ENCODE measurements around the gene PIP5KL1. TPM values are rescaled to one million over a fixed set of nuclear protein-coding genes. Genes with fewer than 3 reads are reported as not detected.

Gene PIP5KL1
- total and polyA plus RNA-seq, 2 donors, result 0.33 to 1.2 TPM

DNA sequence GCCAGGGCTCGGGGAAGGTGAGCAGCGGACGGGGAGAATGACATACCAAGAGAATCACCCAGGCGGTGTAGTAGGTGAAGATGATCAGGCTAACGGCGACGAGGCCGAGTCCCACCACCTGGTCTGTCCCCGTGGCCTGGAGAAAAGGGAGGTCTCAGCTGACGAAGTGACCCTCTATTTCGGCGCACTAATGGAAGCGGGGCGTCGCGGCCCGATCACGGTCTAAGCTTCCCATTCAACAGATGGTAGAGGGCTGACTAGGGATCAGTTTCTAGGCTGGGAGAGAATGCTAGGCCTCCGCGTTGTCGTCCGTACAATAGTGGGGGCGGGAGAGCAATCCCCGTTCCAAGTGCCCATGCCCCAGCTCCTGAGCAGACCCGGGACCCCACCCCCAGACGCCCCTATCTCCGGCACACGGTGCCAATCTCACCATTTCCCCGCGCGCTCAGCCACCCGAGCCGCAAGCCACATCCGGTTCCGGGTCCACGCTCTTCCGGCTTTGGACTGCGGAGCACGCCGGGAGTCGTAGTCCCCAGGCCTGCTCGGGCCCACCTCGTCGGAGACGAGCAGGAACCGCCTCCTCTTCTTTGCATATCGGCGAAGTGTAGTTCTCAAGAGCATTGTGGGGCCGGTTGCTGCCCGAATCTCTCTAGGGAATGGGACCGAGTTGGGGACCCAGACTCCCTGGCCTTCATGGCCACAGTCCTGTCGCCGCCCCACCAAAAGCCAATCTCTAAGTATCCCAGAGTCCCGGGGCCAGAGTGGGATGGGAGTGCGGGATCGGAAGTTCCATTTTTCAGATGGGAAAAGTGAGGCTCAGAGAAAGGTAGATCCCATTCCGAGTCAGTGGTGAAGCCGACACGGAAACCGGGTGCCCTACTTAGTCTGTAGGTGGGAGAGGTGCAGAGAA, 7.1 kb upstream of the PIP5KL1 start, which contains the start of gene DPM2:
DPM2 (minus strand) TSS at position 467 of the 910 bp plus-strand sequence; CDS start at position 433, 34 bp downstream.
- Histone ChIP-seq H3K4me1 (ENCODE audit: control insufficient read depth in 2 of 2, insufficient read depth in 2 of 2, low read length in 2 of 2) (peaks cover 20 to 42% of the 10 kb centered on the region in 2 donors), H3K27me3 (ENCODE audit: control insufficient read depth in 2 of 2, insufficient read depth in 1 of 2, low read length in 1 of 2) (no peaks in the 10 kb centered on the region), H3K36me3 (ENCODE audit: control insufficient read depth in 2 of 2, insufficient read depth in 2 of 2, low read length in 1 of 2) (peaks cover 26 to 48% of the 10 kb centered on the region in 2 donors), H3K9me3 (ENCODE audit: control insufficient read depth in 2 of 2, insufficient read depth in 1 of 2, low read length in 1 of 2) (no peaks in the 10 kb centered on the region), H3K27ac (ENCODE audit: low read depth in 1 of 2, low read length in 1 of 2) (peak within 1 kb of the TSS; percentile 59 to 81), H3K4me3 (ENCODE audit: low read length in 2 of 2) (peak within 1 kb of the TSS; percentile 64 to 80)
- peak; percentile 74 to 95 (median 87) for DNase-seq (ENCODE audit: low read depth in 6 of 9, low spot score in 9 of 9)
- WGBS, result 9% methylated on average over 60 of the region's 60 CpGs

DNA sequence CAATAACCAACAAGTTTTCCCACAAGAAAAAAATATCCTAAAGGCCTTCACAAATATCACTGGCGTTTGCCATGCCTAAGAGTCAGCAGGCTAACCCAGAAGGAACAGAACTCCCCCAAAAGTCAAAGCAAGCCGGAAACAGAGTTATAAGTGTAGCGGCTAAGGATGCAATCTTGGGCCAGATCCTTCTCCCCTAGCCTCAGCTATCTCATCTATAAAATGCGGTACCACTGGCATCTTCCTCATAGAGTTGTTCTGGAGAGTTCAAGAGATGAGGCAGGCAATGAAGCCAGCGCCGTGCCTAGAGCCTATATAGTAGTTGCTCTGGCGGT, 6.4 kb upstream of the PIP5KL1 start:
- Histone ChIP-seq H3K4me1 (ENCODE audit: control insufficient read depth in 2 of 2, insufficient read depth in 2 of 2, low read length in 2 of 2) (peaks cover 20 to 39% of the 10 kb centered on the region in 2 donors), H3K36me3 (ENCODE audit: control insufficient read depth in 2 of 2, insufficient read depth in 2 of 2, low read length in 1 of 2) (peaks cover 20 to 42% of the 10 kb centered on the region in 2 donors), H3K9me3 (ENCODE audit: control insufficient read depth in 2 of 2, insufficient read depth in 1 of 2, low read length in 1 of 2) (no peaks in the 10 kb centered on the region), H3K4me3 (ENCODE audit: low read length in 2 of 2) (peak overlapping the region; percentile 64 to 80), H3K27ac (ENCODE audit: low read depth in 1 of 2, low read length in 1 of 2) (no peak overlapping the region), H3K27me3 (ENCODE audit: control insufficient read depth in 2 of 2, insufficient read depth in 1 of 2, low read length in 1 of 2) (no peaks in the 10 kb centered on the region)
- WGBS, result 16% methylated on average over 7 of the region's 7 CpGs
- DNase-seq (ENCODE audit: low read depth in 6 of 9, low spot score in 9 of 9), result no peak

- no peak overlapping the region for H3K27ac ChIP-seq (ENCODE audit: low read depth in 1 of 2, low read length in 1 of 2)
- peaks cover 14 to 35% of the 10 kb centered on the region in 2 donors for H3K36me3 ChIP-seq (ENCODE audit: control insufficient read depth in 2 of 2, insufficient read depth in 2 of 2, low read length in 1 of 2)
- peaks cover 20 to 43% of the 10 kb centered on the region in 2 donors for H3K4me1 ChIP-seq (ENCODE audit: control insufficient read depth in 2 of 2, insufficient read depth in 2 of 2, low read length in 2 of 2)
- 92% methylated on average over 14 of the region's 14 CpGs for WGBS
- no peaks in the 10 kb centered on the region for H3K9me3 ChIP-seq (ENCODE audit: control insufficient read depth in 2 of 2, insufficient read depth in 1 of 2, low read length in 1 of 2)
- H3K4me3 ChIP-seq (ENCODE audit: low read length in 2 of 2), result peak overlapping the region in 1 of 2 donors; percentile 64
- no peak for DNase-seq (ENCODE audit: low read depth in 6 of 9, low spot score in 9 of 9)
- peaks cover 0 to 5% of the 10 kb centered on the region in 2 donors for H3K27me3 ChIP-seq (ENCODE audit: control insufficient read depth in 2 of 2, insufficient read depth in 1 of 2, low read length in 1 of 2)
Observed at GRCh38 chr9:127936347-127936852, 5.8 kb upstream of the PIP5KL1 start.

GRCh38 chr9:127935765-127936221, 5.2 kb upstream of the PIP5KL1 start:
- peaks cover 25 to 49% of the 10 kb centered on the region in 2 donors for H3K4me1 ChIP-seq (ENCODE audit: control insufficient read depth in 2 of 2, insufficient read depth in 2 of 2, low read length in 2 of 2)
- no peak overlapping the region for H3K4me3 ChIP-seq (ENCODE audit: low read length in 2 of 2)
- H3K27ac ChIP-seq (ENCODE audit: low read depth in 1 of 2, low read length in 1 of 2), result no peak overlapping the region
- peaks cover 4 to 11% of the 10 kb centered on the region in 2 donors for H3K27me3 ChIP-seq (ENCODE audit: control insufficient read depth in 2 of 2, insufficient read depth in 1 of 2, low read length in 1 of 2)
- no peak for DNase-seq (ENCODE audit: low read depth in 6 of 9, low spot score in 9 of 9)
- peaks cover 8 to 29% of the 10 kb centered on the region in 2 donors for H3K36me3 ChIP-seq (ENCODE audit: control insufficient read depth in 2 of 2, insufficient read depth in 2 of 2, low read length in 1 of 2)
- WGBS, result 96% methylated on average over 4 of the region's 4 CpGs
- no peaks in the 10 kb centered on the region for H3K9me3 ChIP-seq (ENCODE audit: control insufficient read depth in 2 of 2, insufficient read depth in 1 of 2, low read length in 1 of 2)

DNA sequence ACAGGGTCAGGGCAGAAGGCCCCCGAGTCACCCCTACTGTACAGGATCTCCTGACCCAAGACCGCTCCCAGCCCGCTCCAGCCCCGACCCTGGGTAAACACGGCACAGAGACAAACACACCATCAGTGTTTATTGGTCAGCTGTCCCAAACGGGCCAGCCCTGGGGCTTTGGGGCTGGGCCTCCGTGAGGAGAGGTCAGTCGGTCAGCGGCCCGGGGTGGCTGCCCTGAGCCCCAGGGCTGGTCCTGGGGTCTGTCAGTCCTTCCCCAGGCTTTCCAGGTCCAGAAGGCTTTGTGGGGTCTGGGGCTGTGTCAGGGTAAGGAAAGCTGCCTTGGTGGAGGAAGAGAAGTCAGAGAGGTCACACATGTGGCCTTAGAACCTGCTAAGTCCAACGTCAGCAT, 4.4 kb upstream of the PIP5KL1 start:
- peaks cover 32 to 57% of the 10 kb centered on the region in 2 donors for H3K4me1 ChIP-seq (ENCODE audit: control insufficient read depth in 2 of 2, insufficient read depth in 2 of 2, low read length in 2 of 2)
- WGBS, result 90% methylated on average over 11 of the region's 11 CpGs
- DNase-seq (ENCODE audit: low read depth in 6 of 9, low spot score in 9 of 9), result no peak

GRCh38 chr9:127934248-127934647, 3.7 kb upstream of the PIP5KL1 start:
- Histone ChIP-seq H3K9me3 (ENCODE audit: control insufficient read depth in 2 of 2, insufficient read depth in 1 of 2, low read length in 1 of 2) (peaks cover 0 to 1% of the 10 kb centered on the region in 2 donors), H3K4me3 (ENCODE audit: low read length in 2 of 2) (no peak overlapping the region), H3K36me3 (ENCODE audit: control insufficient read depth in 2 of 2, insufficient read depth in 2 of 2, low read length in 1 of 2) (peaks cover 6 to 16% of the 10 kb centered on the region in 2 donors), H3K27me3 (ENCODE audit: control insufficient read depth in 2 of 2, insufficient read depth in 1 of 2, low read length in 1 of 2) (peaks cover 8 to 26% of the 10 kb centered on the region in 2 donors), H3K27ac (ENCODE audit: low read depth in 1 of 2, low read length in 1 of 2) (no peak overlapping the region), H3K4me1 (ENCODE audit: control insufficient read depth in 2 of 2, insufficient read depth in 2 of 2, low read length in 2 of 2) (peaks cover 32 to 57% of the 10 kb centered on the region in 2 donors)
- no peak for DNase-seq (ENCODE audit: low read depth in 6 of 9, low spot score in 9 of 9)
- WGBS, result 99% methylated on average over 4 of the region's 4 CpGs

More for the DNA sequence above, 4.4 kb upstream of the PIP5KL1 start:
- no peak overlapping the region for H3K27ac ChIP-seq (ENCODE audit: low read depth in 1 of 2, low read length in 1 of 2)
- H3K36me3 ChIP-seq (ENCODE audit: control insufficient read depth in 2 of 2, insufficient read depth in 2 of 2, low read length in 1 of 2), result peaks cover 8 to 21% of the 10 kb centered on the region in 2 donors
- H3K4me3 ChIP-seq (ENCODE audit: low read length in 2 of 2), result no peak overlapping the region
- peaks cover 8 to 19% of the 10 kb centered on the region in 2 donors for H3K27me3 ChIP-seq (ENCODE audit: control insufficient read depth in 2 of 2, insufficient read depth in 1 of 2, low read length in 1 of 2)
- H3K9me3 ChIP-seq (ENCODE audit: control insufficient read depth in 2 of 2, insufficient read depth in 1 of 2, low read length in 1 of 2), result no peaks in the 10 kb centered on the region

- DNase-seq (ENCODE audit: low read depth in 6 of 9, low spot score in 9 of 9), result no peak
- peaks cover 21 to 53% of the 10 kb centered on the region in 2 donors for H3K4me1 ChIP-seq (ENCODE audit: control insufficient read depth in 2 of 2, insufficient read depth in 2 of 2, low read length in 2 of 2)
Observed at GRCh38 chr9:127931092-127931881, 710 bp upstream of the PIP5KL1 start.

DNA sequence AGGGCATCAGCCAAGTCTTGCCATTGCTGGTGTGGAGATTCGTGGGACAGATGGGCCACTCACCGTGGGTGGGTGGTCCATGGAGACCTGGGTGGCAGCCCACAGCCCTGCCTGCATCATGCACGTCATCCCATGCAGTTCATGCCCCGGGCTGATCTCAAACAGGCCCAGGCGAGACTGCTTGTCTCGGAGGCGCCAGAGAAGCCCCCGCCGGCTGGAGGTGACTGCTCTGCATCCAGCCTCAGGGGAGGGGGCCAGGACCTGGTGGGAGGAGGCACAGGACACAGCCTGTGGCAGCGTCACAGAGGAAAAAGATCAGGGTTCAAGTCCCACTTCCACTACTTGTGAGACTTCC, 975 bp downstream of the PIP5KL1 start:
- 79% methylated on average over 10 of the region's 10 CpGs for WGBS
- peaks cover 0 to 29% of the 10 kb centered on the region in 2 donors for H3K9me3 ChIP-seq (ENCODE audit: control insufficient read depth in 2 of 2, insufficient read depth in 1 of 2, low read length in 1 of 2)
- H3K27me3 ChIP-seq (ENCODE audit: control insufficient read depth in 2 of 2, insufficient read depth in 1 of 2, low read length in 1 of 2), result peaks cover 40 to 73% of the 10 kb centered on the region in 2 donors
- peaks cover 16 to 38% of the 10 kb centered on the region in 2 donors for H3K4me1 ChIP-seq (ENCODE audit: control insufficient read depth in 2 of 2, insufficient read depth in 2 of 2, low read length in 2 of 2)
- H3K36me3 ChIP-seq (ENCODE audit: control insufficient read depth in 2 of 2, insufficient read depth in 2 of 2, low read length in 1 of 2), result peaks cover 0 to 3% of the 10 kb centered on the region in 2 donors
- no peak overlapping the region for H3K4me3 ChIP-seq (ENCODE audit: low read length in 2 of 2)
- no peak overlapping the region for H3K27ac ChIP-seq (ENCODE audit: low read depth in 1 of 2, low read length in 1 of 2)
- no peak for DNase-seq (ENCODE audit: low read depth in 6 of 9, low spot score in 9 of 9)

More at GRCh38 chr9:127931092-127931881, 710 bp upstream of the PIP5KL1 start:
- Histone ChIP-seq H3K27me3 (ENCODE audit: control insufficient read depth in 2 of 2, insufficient read depth in 1 of 2, low read length in 1 of 2) (peaks cover 34 to 56% of the 10 kb centered on the region in 2 donors), H3K9me3 (ENCODE audit: control insufficient read depth in 2 of 2, insufficient read depth in 1 of 2, low read length in 1 of 2) (peaks cover 0 to 25% of the 10 kb centered on the region in 2 donors), H3K27ac (ENCODE audit: low read depth in 1 of 2, low read length in 1 of 2) (no peak overlapping the region), H3K36me3 (ENCODE audit: control insufficient read depth in 2 of 2, insufficient read depth in 2 of 2, low read length in 1 of 2) (peaks cover 6 to 16% of the 10 kb centered on the region in 2 donors), H3K4me3 (ENCODE audit: low read length in 2 of 2) (peak overlapping the region; percentile 16 to 54)
- WGBS, result 58% methylated on average over 18 of the region's 18 CpGs
